Neural cell (in vitro differentiated cells): ENCODE data around the gene ALK.

Experiments used
- CTCF ChIP-seq: fragments of 450-650 bp; IDR thresholded peaks from 2 replicates; pipeline ENCODE4 v1.5.1; 2014; ENCODE audit warnings: antibody characterized with exemption, mild to moderate bottlenecking, moderate library complexity; ENCODE audit not compliant: poor library complexity, severe bottlenecking
- EZH2 ChIP-seq: fragments of 200-600, 300-800 bp; shearing (Covaris generic), sonication (generic); IDR thresholded peaks from 2 replicates; pipeline ENCODE4 v1.6.1; 2014; ENCODE audit warnings: antibody characterized with exemption, low read length, borderline replicate concordance, mild to moderate bottlenecking; ENCODE audit not compliant: insufficient read depth, poor library complexity, severe bottlenecking
- POLR2AphosphoS5 ChIP-seq: IDR thresholded peaks from 2 replicates; pipeline ENCODE4 v1.6.1; 2012
- RAD21 ChIP-seq: fragments of 450-650 bp; conservative IDR thresholded peaks from 2 replicates; pipeline ENCODE4 v1.6.1; 2014; ENCODE audit warnings: antibody characterized with exemption, mild to moderate bottlenecking, moderate library complexity

- TF ChIP-seq CTCF (no peak), POLR2AphosphoS5 (no peak), EZH2 (no peak), RAD21 (no peak)
Measured at GRCh38 chr2:29186817-29187216, 734.6 kb downstream of the ALK start.
